ENCODE measurements around the gene CERT1.
"Not testable (repeated sequence)": the region's sequence is repeated elsewhere in the genome, so short reads cannot be mapped to it uniquely, and the experiment has no call there.

The CERT1 gene

GRCh38 chr5:75336615-75337336, 174.7 kb downstream of the CERT1 start, which contains the start of gene HMGCR:
HMGCR (plus strand) TSS chr5:75337220; CDS start chr5:75342606, 5,386 bp downstream.
- Histone ChIP-seq H3K27ac (ENCODE audit: low read depth, low read length, poor library complexity, severe bottlenecking) (peak within 1 kb of the TSS; percentile 82), H3K4me3 (ENCODE audit: low read depth, low read length, poor library complexity, severe bottlenecking) (peak within 1 kb of the TSS; percentile 88), H3F3A (ENCODE audit: insufficient read depth, low read length) (no peaks in the 10 kb centered on the region), H3K36me3 (ENCODE audit: insufficient read depth, low read length) (peaks cover 22% of the 10 kb centered on the region), H3K4me1 (ENCODE audit: insufficient read depth, low read length, severe bottlenecking) (peaks cover 41% of the 10 kb centered on the region), H4K20me1 (ENCODE audit: insufficient read depth, low read length) (peaks cover under 1% of the 10 kb centered on the region; the same call in 1 of the 2 replicates), H3K27me3 (ENCODE audit: insufficient read depth, low read length) (no peaks in the 10 kb centered on the region), H3K79me2 (ENCODE audit: insufficient read depth, low read length) (peaks cover 46% of the 10 kb centered on the region), H2AFZ (ENCODE audit: low read length) (no peak within 1 kb of the TSS), H3K9ac (ENCODE audit: low read length) (peak within 1 kb of the TSS; percentile 93), H3K9me2 (ENCODE audit: low read depth, low read length) (no peaks in the 10 kb centered on the region), H3K4me2 (ENCODE audit: low read length) (peak within 1 kb of the TSS; percentile 87), H3K9me3 (ENCODE audit: low read length) (no peaks in the 10 kb centered on the region)
- TF ChIP-seq CTCF (IDR thresholded peaks at IDR 0.05; ENCODE audit: low read length) = peak; percentile 20; the same call in 1 of the 2 replicates
- TF ChIP-seq EZH2 (IDR thresholded peaks at IDR 0.05; ENCODE audit: borderline replicate concordance, low read length) = no peak

- Histone ChIP-seq H3K9ac (ENCODE audit: low read length) (peak overlapping the region; percentile 76), H3K27me3 (ENCODE audit: insufficient read depth, low read length) (no peaks in the 10 kb centered on the region), H2AFZ (ENCODE audit: low read length) (no peak overlapping the region), H3K36me3 (ENCODE audit: insufficient read depth, low read length) (peaks cover 18% of the 10 kb centered on the region), H3K4me3 (ENCODE audit: low read depth, low read length, poor library complexity, severe bottlenecking) (peak overlapping the region; percentile 88), H4K20me1 (ENCODE audit: insufficient read depth, low read length) (no peaks in the 10 kb centered on the region), H3K9me2 (ENCODE audit: low read depth, low read length) (no peaks in the 10 kb centered on the region), H3K79me2 (ENCODE audit: insufficient read depth, low read length) (peaks cover 39% of the 10 kb centered on the region), H3K9me3 (ENCODE audit: low read length) (no peaks in the 10 kb centered on the region), H3K4me2 (ENCODE audit: low read length) (peak overlapping the region; percentile 81), H3K27ac (ENCODE audit: low read depth, low read length, poor library complexity, severe bottlenecking) (peak overlapping the region; percentile 82), H3K4me1 (ENCODE audit: insufficient read depth, low read length, severe bottlenecking) (peaks cover 45% of the 10 kb centered on the region), H3F3A (ENCODE audit: insufficient read depth, low read length) (no peaks in the 10 kb centered on the region)
- no peak for TF ChIP-seq CTCF (IDR thresholded peaks at IDR 0.05; ENCODE audit: low read length)
These were observed 175.3 kb downstream of the CERT1 start for GRCh38 chr5:75335952-75336614.

- TF ChIP-seq CTCF (IDR thresholded peaks at IDR 0.05; ENCODE audit: low read length) (no peak), EZH2 (IDR thresholded peaks at IDR 0.05; ENCODE audit: borderline replicate concordance, low read length) (no peak)
- H3K79me2 ChIP-seq (ENCODE audit: insufficient read depth, low read length) = peaks cover 33% of the 10 kb centered on the region
- H3K4me2 ChIP-seq (ENCODE audit: low read length) = no peak overlapping the region
- 0 out of 2 replicates have a peak overlapping the region, but pooled peaks have one; percentile 12 for H2AFZ ChIP-seq (ENCODE audit: low read length)
- no peak overlapping the region for H3K9ac ChIP-seq (ENCODE audit: low read length)
- H3K27ac ChIP-seq (ENCODE audit: low read depth, low read length, poor library complexity, severe bottlenecking) = peak overlapping the region; percentile 82
- H3K9me2 ChIP-seq (ENCODE audit: low read depth, low read length) = no peaks in the 10 kb centered on the region
- H3K36me3 ChIP-seq (ENCODE audit: insufficient read depth, low read length) = peaks cover 14% of the 10 kb centered on the region
- no peaks in the 10 kb centered on the region for H3K9me3 ChIP-seq (ENCODE audit: low read length)
- no peak overlapping the region for H3K4me3 ChIP-seq (ENCODE audit: low read depth, low read length, poor library complexity, severe bottlenecking)
- H3K4me1 ChIP-seq (ENCODE audit: insufficient read depth, low read length, severe bottlenecking) = peaks cover 40% of the 10 kb centered on the region
- H4K20me1 ChIP-seq (ENCODE audit: insufficient read depth, low read length) = no peaks in the 10 kb centered on the region
- no peaks in the 10 kb centered on the region for H3K27me3 ChIP-seq (ENCODE audit: insufficient read depth, low read length)
- H3F3A ChIP-seq (ENCODE audit: insufficient read depth, low read length) = no peaks in the 10 kb centered on the region
These were observed 175.9 kb downstream of the CERT1 start for GRCh38 chr5:75335486-75335885.

- H2AFZ ChIP-seq (ENCODE audit: low read length); H3K4me2 ChIP-seq (ENCODE audit: low read length); H3K9ac ChIP-seq (ENCODE audit: low read length); H3F3A ChIP-seq (ENCODE audit: insufficient read depth, low read length); H3K27ac ChIP-seq (ENCODE audit: low read depth, low read length, poor library complexity, severe bottlenecking); H3K36me3 ChIP-seq (ENCODE audit: insufficient read depth, low read length); H3K9me2 ChIP-seq (ENCODE audit: low read depth, low read length); H3K4me3 ChIP-seq (ENCODE audit: low read depth, low read length, poor library complexity, severe bottlenecking); H3K9me3 ChIP-seq (ENCODE audit: low read length); H4K20me1 ChIP-seq (ENCODE audit: insufficient read depth, low read length); H3K27me3 ChIP-seq (ENCODE audit: insufficient read depth, low read length): not testable (repeated sequence)
- H3K79me2 ChIP-seq (ENCODE audit: insufficient read depth, low read length) = peaks cover 22% of the 10 kb centered on the region
- H3K4me1 ChIP-seq (ENCODE audit: insufficient read depth, low read length, severe bottlenecking) = peaks cover 30% of the 10 kb centered on the region
These were observed 177.0 kb downstream of the CERT1 start for GRCh38 chr5:75334413-75334812.

- not testable (repeated sequence) for H3K4me3 ChIP-seq (ENCODE audit: low read depth, low read length, poor library complexity, severe bottlenecking); H3K9ac ChIP-seq (ENCODE audit: low read length); H3K27ac ChIP-seq (ENCODE audit: low read depth, low read length, poor library complexity, severe bottlenecking); H2AFZ ChIP-seq (ENCODE audit: low read length); H3K9me3 ChIP-seq (ENCODE audit: low read length); H3K4me2 ChIP-seq (ENCODE audit: low read length); H4K20me1 ChIP-seq (ENCODE audit: insufficient read depth, low read length); H3K9me2 ChIP-seq (ENCODE audit: low read depth, low read length); H3K27me3 ChIP-seq (ENCODE audit: insufficient read depth, low read length); H3K36me3 ChIP-seq (ENCODE audit: insufficient read depth, low read length); H3F3A ChIP-seq (ENCODE audit: insufficient read depth, low read length)
- Histone ChIP-seq H3K4me1 (ENCODE audit: insufficient read depth, low read length, severe bottlenecking) (peaks cover 23% of the 10 kb centered on the region), H3K79me2 (ENCODE audit: insufficient read depth, low read length) (peaks cover 16% of the 10 kb centered on the region)
These were observed 177.7 kb downstream of the CERT1 start for GRCh38 chr5:75333759-75334158.

Data from OCI-LY1 (cell line).